Uterus (tissue), 2 donors: Measurements from ENCODE around the gene ERVFRD-1.

Experiments
- POLR2A ChIP-seq, 2 donors: fragments of 450-650 bp; IDR thresholded peaks; one replicate each; pipeline ENCODE4 v1.6.1; 2016; ENCODE audit warnings: antibody characterized with exemption in 2 of 2, mild to moderate bottlenecking in 1 of 2, moderate library complexity in 1 of 2
- TF ChIP-seq, protein P1 (sequence below), 4 experiments: fragments of 200-600 bp in 2 of 4; fragments of 450-650 bp in 2 of 4; sonication (generic) in 2 of 4; IDR thresholded peaks; one replicate each; pipeline ENCODE4 v1.5.1; 2016 to 2019; ENCODE audit warnings: antibody characterized with exemption in 4 of 4, mild to moderate bottlenecking in 2 of 4, moderate library complexity in 1 of 4

DNA sequence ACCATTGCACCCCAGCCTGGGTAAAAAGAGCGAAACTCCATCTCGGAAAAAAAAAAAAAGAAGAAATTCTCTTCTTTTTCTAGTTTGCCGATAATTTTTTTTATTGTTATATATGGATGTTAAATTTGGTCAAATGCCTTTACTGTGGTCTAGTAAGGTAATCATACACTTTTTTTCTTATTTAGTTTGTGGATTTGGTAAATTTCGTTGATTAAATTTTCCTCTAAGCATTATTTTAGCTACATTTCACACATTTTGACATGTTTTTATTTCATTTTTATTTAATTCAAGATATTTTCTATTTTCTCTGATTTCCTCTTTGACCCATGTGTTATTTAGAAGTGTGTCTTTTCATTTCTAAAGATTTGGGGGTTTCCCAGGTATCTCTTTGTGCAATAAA, 49.4 kb downstream of the ERVFRD-1 start:
- TF ChIP-seq POLR2A (IDR thresholded peaks at IDR 0.05): no peak
- TF ChIP-seq, protein P1, sequence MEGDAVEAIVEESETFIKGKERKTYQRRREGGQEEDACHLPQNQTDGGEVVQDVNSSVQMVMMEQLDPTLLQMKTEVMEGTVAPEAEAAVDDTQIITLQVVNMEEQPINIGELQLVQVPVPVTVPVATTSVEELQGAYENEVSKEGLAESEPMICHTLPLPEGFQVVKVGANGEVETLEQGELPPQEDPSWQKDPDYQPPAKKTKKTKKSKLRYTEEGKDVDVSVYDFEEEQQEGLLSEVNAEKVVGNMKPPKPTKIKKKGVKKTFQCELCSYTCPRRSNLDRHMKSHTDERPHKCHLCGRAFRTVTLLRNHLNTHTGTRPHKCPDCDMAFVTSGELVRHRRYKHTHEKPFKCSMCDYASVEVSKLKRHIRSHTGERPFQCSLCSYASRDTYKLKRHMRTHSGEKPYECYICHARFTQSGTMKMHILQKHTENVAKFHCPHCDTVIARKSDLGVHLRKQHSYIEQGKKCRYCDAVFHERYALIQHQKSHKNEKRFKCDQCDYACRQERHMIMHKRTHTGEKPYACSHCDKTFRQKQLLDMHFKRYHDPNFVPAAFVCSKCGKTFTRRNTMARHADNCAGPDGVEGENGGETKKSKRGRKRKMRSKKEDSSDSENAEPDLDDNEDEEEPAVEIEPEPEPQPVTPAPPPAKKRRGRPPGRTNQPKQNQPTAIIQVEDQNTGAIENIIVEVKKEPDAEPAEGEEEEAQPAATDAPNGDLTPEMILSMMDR (IDR thresholded peaks at IDR 0.05): no peak
